HCT116 (cell line): ENCODE measurements around the gene ABRACL. TPM values are rescaled to one million over a fixed set of nuclear protein-coding genes. Genes with fewer than 3 reads are reported as not detected.
A peak's percentile ranks its signal among the peaks of the same experiment; 100 is the strongest.

Source experiments
- ATAC-seq: fragments of 200-7000 bp; cut with Tn5 transposase; 2 replicates; pipeline ENCODE4 v1.9.1; 2020; ENCODE audit warnings: mild to moderate bottlenecking, moderate library complexity
- BruUV-seq: library from RNA; stranded (reverse); fragments of 400-500 nt; replicated peaks from 2 replicates; lab custom pipeline; 2021; lab: Mats Ljungman, UMichigan
- CTCF ChIA-PET: fragments of 300-600 bp; sonication (Branson Sonifier 250); formaldehyde crosslinking; loops from one replicate; lab custom pipeline; 2021; ENCODE audit warnings: antibody characterized with exemption; lab: Charles Lee
- POLR2A ChIA-PET: fragments of 300-600, 350-600 bp; sonication (Branson Sonifier 250); formaldehyde crosslinking; loops from one replicate; lab custom pipeline; 2021; ENCODE audit warnings: antibody characterized with exemption; lab: Charles Lee
- RAD21 ChIA-PET, 2 experiments: fragments of 300-600 bp; sonication (Branson Sonifier 250); formaldehyde crosslinking; loops; one replicate each; lab custom pipeline; 2023; ENCODE audit warnings: low total read pairs in 2 of 2; ENCODE audit not compliant: uncharacterized antibody in 2 of 2, unreplicated experiment in 2 of 2, low non-redundant PET in 1 of 2; lab: Charles Lee
- DNase-seq: peaks from one replicate; pipeline ENCODE4 v3.0.0-alpha.2; 2010; ENCODE audit warnings: low read depth, low spot score
- H2AFZ ChIP-seq: fragments of 200-600 bp; shearing (Covaris generic), sonication (generic); 2 replicates; pipeline ENCODE4 v1.6.1; 2017; ENCODE audit warnings: low read depth, mixed run types, mixed read lengths, antibody characterized with exemption, low read length; ENCODE audit not compliant: poor library complexity, severe bottlenecking
- H3K27ac ChIP-seq: 2 replicates; pipeline ENCODE4 v1.5.1; 2012; ENCODE audit warnings: low read depth, low read length
- H3K27me3 ChIP-seq: fragments of 200-600 bp; sonication (generic); 2 replicates; pipeline ENCODE4 v1.6.1; 2016; ENCODE audit warnings: mixed run types, low read length, mixed read lengths; ENCODE audit not compliant: insufficient read depth
- H3K36me3 ChIP-seq, 2 experiments: fragments of 200-500 bp in 1 of 2; fragments of 200-600 bp in 1 of 2; sonication (Bioruptor generic) in 1 of 2; sonication (generic) in 1 of 2; 2 replicates each; pipeline versions ENCODE4 v1.5.1 to v1.6.1; 2014 to 2016; ENCODE audit warnings: low read length in 2 of 2, inconsistent platforms in 1 of 2, mixed read lengths in 1 of 2, mixed run types in 1 of 2; ENCODE audit not compliant: insufficient read depth in 2 of 2, control insufficient read depth in 1 of 2
- H3K4me1 ChIP-seq, 2 experiments: fragments of 200-600 bp in 1 of 2; sonication (generic) in 1 of 2; 2 replicates each; pipeline versions ENCODE4 v1.5.1 to v1.6.1; 2012 to 2017; ENCODE audit warnings: low read length in 2 of 2, inconsistent platforms in 1 of 2, mild to moderate bottlenecking in 1 of 2, mixed read lengths in 1 of 2, mixed run types in 1 of 2, moderate library complexity in 1 of 2; ENCODE audit not compliant: insufficient read depth in 2 of 2, control insufficient read depth in 1 of 2
- H3K4me2 ChIP-seq: fragments of 200-600 bp; sonication (generic); 2 replicates; pipeline ENCODE4 v1.6.1; 2017; ENCODE audit warnings: mixed run types, low read length, mixed read lengths
- H3K4me3 ChIP-seq, 2 experiments: fragments of 200-600 bp in 1 of 2; sonication (generic) in 1 of 2; replicated peaks in 1 of 2; 2 replicates each; pipeline ENCODE4 v1.5.1; 2011 to 2016; ENCODE audit warnings: low read length in 2 of 2, control low read depth in 1 of 2, low read depth in 1 of 2, mild to moderate bottlenecking in 1 of 2, mixed read lengths in 1 of 2, mixed run types in 1 of 2
- H3K79me2 ChIP-seq: fragments of 200-600 bp; sonication (generic); 2 replicates; pipeline ENCODE4 v1.6.1; 2017; ENCODE audit warnings: mild to moderate bottlenecking, mixed run types, low read length, moderate library complexity, mixed read lengths; ENCODE audit not compliant: insufficient read depth
- H3K9ac ChIP-seq: fragments of 200-600 bp; sonication (generic); 2 replicates; pipeline ENCODE4 v1.6.1; 2016; ENCODE audit warnings: low read length, mixed read lengths
- H3K9me2 ChIP-seq: fragments of 200-600 bp; sonication (generic), shearing (Covaris generic); 2 replicates; pipeline ENCODE4 v1.6.1; 2017; ENCODE audit warnings: mixed run types, mild to moderate bottlenecking, moderate library complexity; ENCODE audit not compliant: insufficient read depth
- H3K9me3 ChIP-seq, 2 experiments: fragments of 200-500 bp in 1 of 2; fragments of 200-600 bp in 1 of 2; sonication (Bioruptor generic) in 1 of 2; sonication (generic) in 1 of 2; 2 replicates each; pipeline ENCODE4 v1.6.1; 2014 to 2017; ENCODE audit warnings: low read length in 2 of 2, mixed read lengths in 2 of 2, inconsistent platforms in 1 of 2, low read depth in 1 of 2, mild to moderate bottlenecking in 1 of 2, mixed run types in 1 of 2, moderate library complexity in 1 of 2; ENCODE audit not compliant: control insufficient read depth in 1 of 2, insufficient read depth in 1 of 2
- H4K20me1 ChIP-seq: fragments of 200-600 bp; sonication (generic), shearing (Covaris generic); 2 replicates; pipeline ENCODE4 v1.6.1; 2017; ENCODE audit warnings: mixed run types, mild to moderate bottlenecking, moderate library complexity; ENCODE audit not compliant: insufficient read depth
- CBX3 ChIP-seq: IDR thresholded peaks from 2 replicates; pipeline ENCODE4 v1.6.1; 2012; ENCODE audit warnings: low read depth
- CTCF ChIP-seq, 3 experiments: fragments of 200-600 bp in 1 of 3; sonication (generic) in 1 of 3; IDR thresholded peaks in 2 of 3; conservative IDR thresholded peaks in 1 of 3; 2 replicates each; pipeline ENCODE4 v1.5.1; 2012 to 2017; ENCODE audit warnings: low read depth in 2 of 3, low read length in 2 of 3, antibody characterized with exemption in 1 of 3, borderline replicate concordance in 1 of 3, control low read depth in 1 of 3, mild to moderate bottlenecking in 1 of 3, mixed read lengths in 1 of 3, mixed run types in 1 of 3, moderate library complexity in 1 of 3; ENCODE audit not compliant: insufficient read depth in 1 of 3
- EGR1 ChIP-seq: IDR thresholded peaks from 2 replicates; pipeline ENCODE4 v1.6.1; 2012; ENCODE audit warnings: low read depth
- ELF1 ChIP-seq: IDR thresholded peaks from 2 replicates; pipeline ENCODE4 v1.6.1; 2012; ENCODE audit warnings: low read depth, borderline replicate concordance
- EZH2 ChIP-seq: fragments of 200-600 bp; sonication (generic); IDR thresholded peaks from 2 replicates; pipeline ENCODE4 v1.6.1; 2017; ENCODE audit warnings: antibody characterized with exemption, mixed run types
- EZH2phosphoT487 ChIP-seq: fragments of 200-600 bp; IDR thresholded peaks from 2 replicates; pipeline ENCODE4 v1.6.1; 2018; ENCODE audit warnings: antibody characterized with exemption, borderline replicate concordance
- FOSL1 ChIP-seq: IDR thresholded peaks from 2 replicates; pipeline ENCODE4 v1.6.1; 2012; ENCODE audit warnings: low read depth
- JUND ChIP-seq: IDR thresholded peaks from 2 replicates; pipeline ENCODE4 v1.6.1; 2012
- MAX ChIP-seq: IDR thresholded peaks from 2 replicates; pipeline ENCODE4 v1.6.1; 2012
- POLR2A ChIP-seq: IDR thresholded peaks from 2 replicates; pipeline ENCODE4 v1.7.0; 2011; ENCODE audit warnings: borderline replicate concordance; ENCODE audit not compliant: insufficient read depth, insufficient read length; ENCODE audit errors: extremely low read depth
- POLR2AphosphoS5 ChIP-seq: IDR thresholded peaks from 2 replicates; pipeline ENCODE4 v1.6.1; 2011; ENCODE audit warnings: mild to moderate bottlenecking, low read depth, low read length, moderate library complexity
- RAD21 ChIP-seq: IDR thresholded peaks from 2 replicates; pipeline ENCODE4 v1.6.1; 2012; ENCODE audit warnings: low read depth, mild to moderate bottlenecking
- SIN3A ChIP-seq: IDR thresholded peaks from 2 replicates; pipeline ENCODE4 v1.6.1; 2012; ENCODE audit warnings: low read depth
- SP1 ChIP-seq: IDR thresholded peaks from 2 replicates; pipeline ENCODE4 v1.6.1; 2012; ENCODE audit warnings: low read depth
- SRF ChIP-seq: IDR thresholded peaks from 2 replicates; pipeline ENCODE4 v1.6.1; 2012; ENCODE audit warnings: low read depth
- TCF7L2 ChIP-seq: IDR thresholded peaks from 2 replicates; pipeline ENCODE4 v1.7.0; 2011; ENCODE audit warnings: borderline replicate concordance, inconsistent platforms; ENCODE audit not compliant: insufficient read depth, insufficient read length; ENCODE audit errors: extremely low read depth
- YY1 ChIP-seq: IDR thresholded peaks from 2 replicates; pipeline ENCODE4 v1.6.1; 2011; ENCODE audit warnings: low read length, low read depth, moderate library complexity, mild to moderate bottlenecking; ENCODE audit not compliant: insufficient replicate concordance; ENCODE audit errors: extremely low read depth
- ZFX ChIP-seq: fragments of 450-650 bp; IDR thresholded peaks from 2 replicates; pipeline ENCODE4 v1.6.1; 2017
- ZNF274 ChIP-seq: fragments of 200-500 bp; sonication (Bioruptor generic); IDR thresholded peaks from 2 replicates; pipeline ENCODE4 v1.6.1; 2014; ENCODE audit warnings: mild to moderate bottlenecking, low read depth, low read length, inconsistent platforms
- intact Hi-C: fragments of 100-400 bp; cut with micrococcal nuclease; formaldehyde crosslinking; loops from 2 replicates; pipeline ENCODE4 v1.10.0; 2022
- total RNA-seq: library from RNA; stranded (reverse); gene quantifications from one replicate; pipeline ENCODE4 v1.2.1, GENCODE V29; 2021; ENCODE audit not compliant: unreplicated experiment
- TF ChIP-seq, protein P1 (sequence below): IDR thresholded peaks from 2 replicates; pipeline ENCODE4 v1.6.1; 2012; ENCODE audit warnings: low read depth

ABRACL gene
- total RNA-seq, 1 experiment from 2014 or later = 47.4 TPM

- Histone ChIP-seq H2AFZ (peak within 1 kb of the TSS; percentile 33), H3K9me3 (no peaks in the 10 kb centered on the region), H3K79me2 (peaks cover 50% of the 10 kb centered on the region), H3K9me2 (no peaks in the 10 kb centered on the region), H3K27ac (peak within 1 kb of the TSS; percentile 72), H4K20me1 (no peaks in the 10 kb centered on the region; the same call in 1 of the 2 replicates), H3K4me2 (peak within 1 kb of the TSS; percentile 77), H3K4me1 (peaks cover 16 to 36% of the 10 kb centered on the region in 2 experiments; a peak in 3 of 4 replicates), H3K36me3 (no peaks in the 10 kb centered on the region), H3K27me3 (no peaks in the 10 kb centered on the region), H3K9ac (peak within 1 kb of the TSS; percentile 88), H3K4me3 (peak within 1 kb of the TSS; percentile 81 to 83)
- intact Hi-C loops = loop anchor here (1.0 to 10.0 kb wide), 3 partner anchors 41 to 377 kb away; partner anchors contain the start of gene ABRACL
- DNase-seq (peak; percentile 78), ATAC-seq (peak; percentile 90)
- RAD21 ChIA-PET = no interaction called here
- no TSS peak for BruUV-seq
- CTCF ChIA-PET = interaction anchor here (1.2 to 1.4 kb wide), 2 partner anchors 21 to 377 kb away, joined by 3 to 4 read pairs; no protein-coding TSS in a partner anchor
- POLR2A ChIA-PET = interaction anchor here (1.2 kb wide), 1 partner anchor 13 kb away, joined by 3 read pairs; no protein-coding TSS in a partner anchor
- TF ChIP-seq YY1 = peak; percentile 88
- peak; percentile 29 for TF ChIP-seq POLR2A
- TF ChIP-seq ZFX = peak; percentile 95
- no peak for TF ChIP-seq FOSL1
- peak; percentile 16; the same call in 1 of the 2 replicates for TF ChIP-seq SP1
- TF ChIP-seq CTCF (IDR thresholded peaks at IDR 0.05 in 2 of 3, conservative IDR thresholded peaks at IDR 0.05 in 1 of 3; ENCODE audit: borderline replicate concordance in 1 of 3, insufficient read depth in 1 of 3, low read depth in 2 of 3, low read length in 2 of 3) = peak; percentile 73 to 82 (median 80)
- TF ChIP-seq EZH2phosphoT487 = no peak
- TF ChIP-seq TCF7L2 = no peak
- peak; percentile 88 for TF ChIP-seq POLR2AphosphoS5
- TF ChIP-seq ZNF274 = no peak
- peak; percentile 80 for TF ChIP-seq RAD21
- TF ChIP-seq ELF1 = peak; percentile 57
- TF ChIP-seq, protein P1, sequence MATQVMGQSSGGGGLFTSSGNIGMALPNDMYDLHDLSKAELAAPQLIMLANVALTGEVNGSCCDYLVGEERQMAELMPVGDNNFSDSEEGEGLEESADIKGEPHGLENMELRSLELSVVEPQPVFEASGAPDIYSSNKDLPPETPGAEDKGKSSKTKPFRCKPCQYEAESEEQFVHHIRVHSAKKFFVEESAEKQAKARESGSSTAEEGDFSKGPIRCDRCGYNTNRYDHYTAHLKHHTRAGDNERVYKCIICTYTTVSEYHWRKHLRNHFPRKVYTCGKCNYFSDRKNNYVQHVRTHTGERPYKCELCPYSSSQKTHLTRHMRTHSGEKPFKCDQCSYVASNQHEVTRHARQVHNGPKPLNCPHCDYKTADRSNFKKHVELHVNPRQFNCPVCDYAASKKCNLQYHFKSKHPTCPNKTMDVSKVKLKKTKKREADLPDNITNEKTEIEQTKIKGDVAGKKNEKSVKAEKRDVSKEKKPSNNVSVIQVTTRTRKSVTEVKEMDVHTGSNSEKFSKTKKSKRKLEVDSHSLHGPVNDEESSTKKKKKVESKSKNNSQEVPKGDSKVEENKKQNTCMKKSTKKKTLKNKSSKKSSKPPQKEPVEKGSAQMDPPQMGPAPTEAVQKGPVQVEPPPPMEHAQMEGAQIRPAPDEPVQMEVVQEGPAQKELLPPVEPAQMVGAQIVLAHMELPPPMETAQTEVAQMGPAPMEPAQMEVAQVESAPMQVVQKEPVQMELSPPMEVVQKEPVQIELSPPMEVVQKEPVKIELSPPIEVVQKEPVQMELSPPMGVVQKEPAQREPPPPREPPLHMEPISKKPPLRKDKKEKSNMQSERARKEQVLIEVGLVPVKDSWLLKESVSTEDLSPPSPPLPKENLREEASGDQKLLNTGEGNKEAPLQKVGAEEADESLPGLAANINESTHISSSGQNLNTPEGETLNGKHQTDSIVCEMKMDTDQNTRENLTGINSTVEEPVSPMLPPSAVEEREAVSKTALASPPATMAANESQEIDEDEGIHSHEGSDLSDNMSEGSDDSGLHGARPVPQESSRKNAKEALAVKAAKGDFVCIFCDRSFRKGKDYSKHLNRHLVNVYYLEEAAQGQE = no peak
- TF ChIP-seq SRF = no peak
- no peak for TF ChIP-seq EZH2
- peak; percentile 76 for TF ChIP-seq MAX
- TF ChIP-seq JUND = no peak
- TF ChIP-seq CBX3 = peak; percentile 52; the same call in 1 of the 2 replicates
- TF ChIP-seq SIN3A = peak; percentile 39; the same call in 1 of the 2 replicates
- peak; percentile 50; the same call in 1 of the 2 replicates for TF ChIP-seq EGR1
Observed at GRCh38 chr6:138987643-138988468, 40.7 kb upstream of the ABRACL start, which contains the start of gene REPS1. Gene REPS1, minus strand, starts transcription at chr6:138988253. Its CDS starts 571 bp downstream, at chr6:138987682.
